ENCODE measurements around the gene EDIL3. TPM values are rescaled to one million over a fixed set of nuclear protein-coding genes. Genes with fewer than 3 reads are reported as not detected.

The EDIL3 gene
- total RNA-seq, 3 donors from 2014 or later, result 4.3 to 7.2 (median 4.6) TPM

DNA sequence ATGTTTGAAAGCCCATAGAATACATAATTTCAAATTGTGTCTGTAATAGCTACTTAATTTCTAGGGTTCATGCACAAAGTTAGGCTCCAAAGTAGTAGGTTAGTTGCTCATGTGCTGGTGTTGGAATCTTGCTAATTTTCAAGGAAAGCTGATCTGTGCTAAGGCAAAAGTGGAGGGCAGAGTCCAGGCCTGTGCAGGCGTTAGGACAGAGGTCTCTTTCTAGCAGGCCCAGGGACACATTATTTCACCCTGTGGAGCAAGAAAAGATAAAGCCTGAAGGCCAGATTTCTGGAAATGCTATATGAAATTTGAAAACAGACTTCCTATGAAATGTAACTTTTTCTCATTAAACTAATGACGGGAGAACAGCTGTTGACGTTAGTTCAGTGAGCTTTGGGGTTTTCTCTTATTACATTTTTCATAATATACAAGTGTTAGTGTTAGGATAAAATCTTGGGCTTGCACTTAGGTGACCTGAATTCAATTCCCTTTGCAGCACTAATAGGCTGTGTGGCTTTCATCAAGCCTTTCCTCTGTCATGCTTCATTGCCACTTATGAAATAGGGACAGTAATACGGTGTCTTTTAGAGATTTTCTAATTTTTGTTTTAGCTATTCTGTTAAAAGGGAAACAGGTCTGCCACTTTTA lies 467.3 kb downstream of the EDIL3 start:
- DNase-seq (ENCODE audit: low spot score in 2 of 2), result no peak
- H3K36me3 ChIP-seq, result no peaks in the 10 kb centered on the region
- no peak overlapping the region for H3K27ac ChIP-seq
- intact Hi-C loops (cut with DNase I; ENCODE audit: low total_unique reads), result no loop called here
- TF ChIP-seq POLR2A (IDR thresholded peaks at IDR 0.05) (no peak), POLR2AphosphoS5 (IDR thresholded peaks at IDR 0.05) (no peak), CTCF (IDR thresholded peaks at IDR 0.05) (no peak)
- no peak overlapping the region for H3K4me3 ChIP-seq
- H3K4me1 ChIP-seq, result no peaks in the 10 kb centered on the region
- H3K9me3 ChIP-seq, result no peaks in the 10 kb centered on the region
- H3K27me3 ChIP-seq, result no peaks in the 10 kb centered on the region

DNA sequence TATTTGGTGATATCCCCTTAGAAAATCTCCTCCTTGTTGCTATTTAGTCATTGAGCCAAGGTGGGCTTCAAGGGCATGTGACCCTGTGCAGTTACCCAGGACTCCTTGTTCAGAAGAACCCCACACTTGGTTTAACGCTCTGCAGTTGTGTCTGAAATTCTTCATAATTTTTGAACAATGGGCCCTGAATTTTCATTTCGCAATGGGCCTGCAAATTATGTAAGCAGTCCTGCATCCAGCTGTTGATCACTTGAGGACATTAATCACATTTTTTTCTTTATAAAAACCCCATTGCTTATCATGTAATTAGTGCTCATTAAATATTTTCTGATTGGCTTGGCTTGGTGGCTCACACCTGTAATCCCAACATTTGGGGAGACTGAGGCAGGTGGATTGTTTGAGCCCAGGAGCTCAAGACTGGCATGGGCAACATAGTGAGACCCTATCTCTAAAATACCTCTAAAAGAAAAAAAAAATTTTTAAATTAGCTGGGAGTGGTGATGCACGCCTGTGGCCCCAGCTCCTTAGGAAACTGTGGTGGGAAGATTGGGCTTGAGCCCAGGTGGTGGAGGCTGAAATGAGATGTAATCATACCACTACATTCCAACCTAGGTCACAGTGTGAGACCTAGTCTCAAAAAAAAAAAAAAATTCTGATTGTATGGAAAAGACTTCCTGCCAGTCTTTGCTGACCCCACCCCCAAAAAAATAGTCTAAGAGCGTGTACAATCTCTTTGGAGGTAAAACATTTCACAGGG lies 469.8 kb downstream of the EDIL3 start:
- TF ChIP-seq CTCF (IDR thresholded peaks at IDR 0.05) (no peak), POLR2AphosphoS5 (IDR thresholded peaks at IDR 0.05) (no peak), POLR2A (IDR thresholded peaks at IDR 0.05) (no peak)
- DNase-seq (ENCODE audit: low spot score in 2 of 2), result no peak
- intact Hi-C loops (cut with DNase I; ENCODE audit: low total_unique reads), result no loop called here
- Histone ChIP-seq H3K27ac (no peak overlapping the region), H3K4me3 (no peak overlapping the region), H3K27me3 (no peaks in the 10 kb centered on the region), H3K36me3 (no peaks in the 10 kb centered on the region), H3K4me1 (no peaks in the 10 kb centered on the region), H3K9me3 (no peaks in the 10 kb centered on the region)

GRCh38 chr5:83914199-83914598 lies 470.5 kb downstream of the EDIL3 start:
- H3K27ac ChIP-seq, result no peak overlapping the region
- H3K9me3 ChIP-seq, result no peaks in the 10 kb centered on the region
- intact Hi-C loops (cut with DNase I; ENCODE audit: low total_unique reads), result no loop called here
- TF ChIP-seq POLR2AphosphoS5 (IDR thresholded peaks at IDR 0.05), result no peak
- no peak for TF ChIP-seq POLR2A (IDR thresholded peaks at IDR 0.05)
- TF ChIP-seq CTCF (IDR thresholded peaks at IDR 0.05), result no peak
- no peaks in the 10 kb centered on the region for H3K4me1 ChIP-seq
- no peaks in the 10 kb centered on the region for H3K36me3 ChIP-seq
- no peaks in the 10 kb centered on the region for H3K27me3 ChIP-seq
- no peak for DNase-seq (ENCODE audit: low spot score in 2 of 2)
- H3K4me3 ChIP-seq, result no peak overlapping the region

DNA sequence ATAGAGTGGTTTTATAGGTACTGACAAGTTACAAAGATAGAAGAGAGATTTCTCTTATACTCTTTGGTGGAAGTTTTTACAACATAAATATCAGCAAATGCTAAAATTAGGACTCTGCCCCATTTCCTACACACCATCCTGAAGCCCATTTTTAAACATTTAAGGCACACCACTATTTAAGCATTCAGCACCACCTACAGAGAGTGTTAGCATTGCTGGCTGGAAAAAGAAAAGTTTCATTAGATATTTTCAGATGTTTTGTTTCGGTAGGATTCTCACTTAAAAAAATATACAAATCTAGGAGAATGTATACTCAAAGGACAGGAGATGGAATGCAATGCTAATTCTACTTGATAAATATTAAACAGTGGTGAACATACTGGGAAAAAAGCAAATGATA lies 471.1 kb downstream of the EDIL3 start:
- no peaks in the 10 kb centered on the region for H3K9me3 ChIP-seq
- no peak overlapping the region for H3K27ac ChIP-seq
- H3K36me3 ChIP-seq, result no peaks in the 10 kb centered on the region
- H3K27me3 ChIP-seq, result no peaks in the 10 kb centered on the region
- intact Hi-C loops (cut with DNase I; ENCODE audit: low total_unique reads), result no loop called here
- H3K4me1 ChIP-seq, result no peaks in the 10 kb centered on the region
- DNase-seq (ENCODE audit: low spot score in 2 of 2), result no peak
- H3K4me3 ChIP-seq, result no peak overlapping the region
- TF ChIP-seq POLR2AphosphoS5 (IDR thresholded peaks at IDR 0.05), result no peak

- H3K4me1 ChIP-seq, result no peaks in the 10 kb centered on the region
- no peak overlapping the region for H3K27ac ChIP-seq
- no peak overlapping the region for H3K4me3 ChIP-seq
- H3K36me3 ChIP-seq, result no peaks in the 10 kb centered on the region
- H3K9me3 ChIP-seq, result no peaks in the 10 kb centered on the region
- DNase-seq (ENCODE audit: low spot score in 2 of 2), result no peak
- H3K27me3 ChIP-seq, result no peaks in the 10 kb centered on the region
- no peak for TF ChIP-seq POLR2AphosphoS5 (IDR thresholded peaks at IDR 0.05)
- TF ChIP-seq CTCF (IDR thresholded peaks at IDR 0.05), result no peak
- TF ChIP-seq POLR2A (IDR thresholded peaks at IDR 0.05), result no peak
- intact Hi-C loops (cut with DNase I; ENCODE audit: low total_unique reads), result no loop called here
Observed at GRCh38 chr5:83911367-83911919, 473.2 kb downstream of the EDIL3 start.

Measured in breast epithelium (tissue), 4 donors.